Activated T-cell treated with anti-CD3 and anti-CD28 coated beads, Interleukin-2, amount 50 U/mL, for 48 hours (primary cell): Measurements from ENCODE around the gene LMCD1.

Source experiments
- DNase-seq, 2 experiments: peaks; one replicate each; pipeline ENCODE4 v3.0.0-alpha.2; 2020

The LMCD1 gene

GRCh38 chr3:8539419-8539818 is 37.8 kb downstream of the LMCD1 start:
- DNase-seq = no peak

DNA sequence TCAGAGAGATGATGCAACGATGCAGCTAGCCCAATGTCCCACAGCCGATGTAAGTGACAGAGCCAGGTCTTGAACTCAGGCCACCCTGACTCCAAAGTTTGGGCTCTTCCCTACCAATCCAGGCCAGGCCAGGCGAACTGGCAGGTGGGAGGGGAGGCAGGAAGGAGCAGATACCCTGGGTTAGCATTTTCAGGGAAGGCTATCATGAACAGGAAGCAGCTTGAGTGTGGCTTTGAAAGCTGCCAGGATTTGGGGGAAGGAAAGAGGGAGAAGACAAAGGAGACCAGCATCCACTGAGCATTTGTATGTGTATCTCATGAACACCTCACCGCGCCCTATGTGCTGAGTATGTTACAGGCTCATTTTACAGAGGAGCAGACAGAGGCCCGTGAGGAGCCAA is 38.8 kb downstream of the LMCD1 start:
- no peak for DNase-seq

DNA sequence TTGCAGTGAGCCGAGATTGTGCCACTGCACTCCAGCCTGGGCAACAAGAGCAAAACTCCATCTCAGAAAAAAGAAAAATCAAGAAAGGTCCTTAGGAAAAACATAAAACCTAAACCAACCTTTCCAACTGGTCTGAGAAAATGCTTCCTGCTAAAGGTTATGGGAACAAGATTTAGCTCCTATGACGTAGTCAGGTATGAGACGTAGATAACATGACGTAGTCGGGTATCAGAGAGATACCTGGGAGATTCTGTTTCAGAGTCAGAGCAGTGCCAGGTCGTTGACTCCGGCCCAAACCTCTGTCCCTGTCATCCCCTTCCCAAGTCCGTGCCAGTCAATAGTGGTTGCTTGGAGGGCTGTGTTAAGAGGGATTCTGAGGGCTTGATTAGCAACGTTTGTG is 39.9 kb downstream of the LMCD1 start:
- DNase-seq = no peak

DNA sequence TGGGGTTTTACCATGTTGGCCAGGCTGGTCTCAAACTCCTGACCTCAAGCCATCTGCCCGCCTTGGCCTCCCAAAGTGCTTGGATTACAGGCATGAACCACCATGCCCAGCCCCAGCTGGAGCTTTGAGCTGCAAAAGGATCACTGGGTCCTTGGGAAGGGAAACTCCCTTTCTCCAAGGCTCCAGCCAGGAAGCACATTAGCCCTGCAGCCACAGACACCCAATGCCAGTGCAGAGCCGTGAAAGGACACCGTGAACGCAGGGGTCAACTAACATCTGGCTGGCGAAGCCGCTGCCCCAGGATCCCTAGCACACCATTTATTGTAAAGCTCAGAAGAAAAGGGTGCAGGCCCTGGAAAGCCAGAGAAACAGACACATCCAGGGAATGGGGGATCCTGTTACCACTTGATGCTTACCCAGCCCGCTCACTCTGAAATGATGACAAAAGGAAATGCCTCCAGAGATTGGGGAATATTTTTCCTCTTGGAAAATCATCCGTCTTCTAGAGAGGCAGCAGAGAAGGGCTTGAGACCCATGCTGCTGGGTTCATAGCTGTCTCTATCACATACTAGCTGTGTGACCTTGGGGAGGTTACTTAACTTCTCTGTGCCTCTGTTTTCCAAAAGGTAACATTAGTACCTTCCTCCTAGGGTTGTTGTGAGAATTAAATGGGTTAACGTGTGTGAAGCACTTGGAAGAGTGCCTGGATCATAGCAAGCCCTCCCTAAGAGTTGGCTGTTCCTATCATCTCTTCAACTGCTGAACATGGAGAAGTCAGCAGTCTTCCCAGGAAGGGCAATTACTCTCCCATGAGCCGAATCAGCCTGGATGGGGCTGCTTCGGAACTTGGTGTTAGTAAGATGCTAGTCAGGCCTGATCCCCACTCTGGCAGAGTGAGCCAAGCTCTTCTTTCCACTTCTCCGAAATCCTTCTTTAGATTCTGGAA is 40.8 kb downstream of the LMCD1 start:
- no peak for DNase-seq

GRCh38 chr3:8546609-8547008 is 45.0 kb downstream of the LMCD1 start:
- DNase-seq = no peak

GRCh38 chr3:8548502-8549275 is 47.1 kb downstream of the LMCD1 start:
- no peak for DNase-seq

GRCh38 chr3:8549354-8549753 is 47.7 kb downstream of the LMCD1 start:
- DNase-seq = no peak

DNA sequence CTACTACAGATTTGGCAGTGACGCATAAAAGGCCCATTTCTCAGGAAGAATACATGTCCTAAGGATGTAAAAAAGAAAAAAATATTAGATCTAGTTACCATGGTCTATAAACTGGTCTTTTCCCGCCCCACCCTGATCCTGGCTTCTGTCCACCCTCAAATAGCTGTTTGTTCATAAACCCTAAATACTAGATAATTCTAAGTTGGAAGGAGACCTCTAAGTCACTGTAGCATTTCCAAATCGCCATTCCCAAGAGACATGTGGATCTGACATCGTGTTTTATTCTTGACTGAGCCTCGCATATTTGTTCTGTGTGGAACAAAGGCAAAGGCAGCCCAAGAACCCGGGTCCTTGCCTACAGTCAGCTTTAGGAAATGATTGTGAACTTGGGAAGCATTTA is 49.0 kb downstream of the LMCD1 start:
- DNase-seq = no peak

DNA sequence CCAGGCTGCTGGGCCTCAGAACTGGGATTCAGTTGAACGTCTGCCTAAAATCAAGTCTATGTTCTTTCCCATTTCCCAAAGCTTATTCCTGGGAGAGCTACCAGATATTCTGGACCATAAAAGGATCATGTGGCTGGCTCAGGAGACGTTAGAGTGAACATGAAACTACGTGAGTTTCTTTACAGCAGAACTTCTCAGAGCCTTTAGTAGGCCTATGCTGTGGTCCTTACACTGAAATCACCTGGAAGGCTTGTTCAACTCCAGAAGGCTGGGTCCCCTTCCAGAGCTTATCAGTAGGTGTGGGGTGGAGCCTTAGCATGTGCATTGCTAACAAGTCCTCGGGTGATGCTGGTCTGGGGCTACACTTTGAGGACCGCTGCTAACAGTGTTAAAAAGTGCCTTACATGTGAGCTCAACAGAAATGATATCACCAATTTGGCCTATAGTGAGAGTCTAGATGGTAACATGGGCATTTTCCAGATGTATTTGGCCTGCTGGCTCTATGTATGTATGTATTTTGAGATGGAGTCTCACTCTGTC is 50.7 kb downstream of the LMCD1 start:
- no peak for DNase-seq

GRCh38 chr3:8553405-8553804 is 51.8 kb downstream of the LMCD1 start:
- no peak for DNase-seq

DNA sequence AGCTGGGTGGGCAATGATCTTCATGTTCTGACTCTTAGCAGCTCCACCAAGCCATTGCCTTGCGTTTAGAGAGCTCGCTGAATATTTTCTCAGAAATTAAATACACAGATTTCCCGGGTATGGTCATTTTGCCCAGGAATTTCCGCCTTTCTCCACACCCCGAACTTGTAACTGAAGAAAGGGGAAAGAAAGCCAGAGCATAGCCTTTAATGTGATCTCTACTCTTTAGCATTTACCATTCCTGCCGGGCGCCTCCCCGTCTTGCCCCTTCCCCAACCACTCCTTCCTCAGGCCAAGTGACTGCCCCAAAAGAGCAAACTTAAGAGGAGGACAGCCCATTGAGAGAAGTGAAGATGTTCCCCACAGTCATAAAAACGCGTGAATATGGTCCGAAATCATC is 53.1 kb downstream of the LMCD1 start:
- DNase-seq = no peak

- DNase-seq = no peak
Measured at GRCh38 chr3:8555113-8555661, 53.6 kb downstream of the LMCD1 start.

GRCh38 chr3:8555725-8556472 is 54.3 kb downstream of the LMCD1 start:
- no peak for DNase-seq

GRCh38 chr3:8556473-8556869 is 54.8 kb downstream of the LMCD1 start:
- DNase-seq = no peak

DNA sequence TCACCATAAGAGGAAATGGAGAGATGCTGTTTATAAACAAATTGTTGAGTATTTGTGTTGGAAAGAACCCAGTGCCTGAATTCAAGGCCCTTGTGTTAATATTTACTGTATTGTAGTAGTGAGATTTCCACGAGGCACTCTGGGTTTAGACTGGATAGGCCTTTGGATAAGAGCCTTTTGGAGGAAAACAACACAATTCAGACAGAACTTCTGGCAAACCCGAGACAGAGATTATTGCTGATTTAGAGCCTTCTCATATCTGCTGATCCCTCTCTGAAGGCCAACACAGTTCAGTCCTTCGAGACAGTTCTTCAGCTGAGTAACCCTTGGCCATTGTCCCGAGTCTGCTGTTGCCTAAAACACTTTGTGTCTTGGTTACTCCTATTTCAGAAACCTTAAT is 55.7 kb downstream of the LMCD1 start:
- no peak for DNase-seq

GRCh38 chr3:8558645-8559044 is 57.0 kb downstream of the LMCD1 start:
- no peak for DNase-seq

GRCh38 chr3:8559351-8559750 is 57.7 kb downstream of the LMCD1 start:
- no peak for DNase-seq

DNA sequence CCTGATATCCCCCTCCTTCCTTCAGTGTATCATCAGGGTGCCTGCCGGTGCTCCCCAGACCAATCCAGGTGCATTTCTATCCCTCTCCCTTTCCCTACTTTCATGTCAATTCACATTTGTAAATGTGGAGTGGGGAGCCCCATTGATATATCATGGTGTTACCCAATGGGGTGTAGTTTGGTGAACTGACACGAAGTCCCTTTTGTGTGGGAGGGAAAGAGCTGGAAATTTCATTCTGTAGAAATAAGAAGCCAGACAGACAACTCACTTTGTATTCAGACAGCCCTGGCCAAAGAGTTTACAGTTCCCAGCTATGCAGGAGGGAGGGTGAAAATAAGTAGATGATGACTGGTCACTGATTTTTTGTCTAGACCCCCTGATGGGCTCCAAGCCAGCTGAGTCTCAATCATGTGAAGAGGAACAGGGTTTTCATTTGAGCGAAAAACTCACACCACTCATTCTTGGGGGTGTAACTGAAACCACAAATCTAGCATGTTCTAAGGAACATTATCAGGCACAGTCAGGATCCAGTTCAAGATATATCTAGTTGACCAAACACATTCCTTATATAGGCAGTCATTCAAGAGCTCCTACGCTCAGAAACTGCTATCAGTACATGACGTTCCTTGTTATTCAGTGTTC is 58.9 kb downstream of the LMCD1 start:
- DNase-seq = no peak

DNA sequence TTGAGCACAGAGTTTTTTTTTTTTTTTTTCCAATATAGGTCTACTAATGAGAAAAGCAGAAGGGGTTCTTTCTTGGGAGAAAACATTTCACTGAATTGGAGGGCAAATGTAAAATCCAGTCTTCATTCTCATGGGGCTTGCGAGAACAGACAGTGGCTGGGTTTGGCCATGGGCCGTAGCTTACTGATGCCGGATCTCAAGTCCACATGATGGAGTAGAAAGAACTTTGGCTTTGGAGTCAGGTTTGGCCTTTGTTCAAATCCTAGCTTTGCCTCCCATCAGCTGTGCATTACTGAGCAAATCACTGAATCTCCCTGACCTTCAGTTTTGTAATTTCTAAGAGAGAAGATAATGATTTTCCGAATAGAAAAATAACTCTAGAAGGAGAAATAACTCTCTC is 59.7 kb downstream of the LMCD1 start:
- DNase-seq = no peak

DNA sequence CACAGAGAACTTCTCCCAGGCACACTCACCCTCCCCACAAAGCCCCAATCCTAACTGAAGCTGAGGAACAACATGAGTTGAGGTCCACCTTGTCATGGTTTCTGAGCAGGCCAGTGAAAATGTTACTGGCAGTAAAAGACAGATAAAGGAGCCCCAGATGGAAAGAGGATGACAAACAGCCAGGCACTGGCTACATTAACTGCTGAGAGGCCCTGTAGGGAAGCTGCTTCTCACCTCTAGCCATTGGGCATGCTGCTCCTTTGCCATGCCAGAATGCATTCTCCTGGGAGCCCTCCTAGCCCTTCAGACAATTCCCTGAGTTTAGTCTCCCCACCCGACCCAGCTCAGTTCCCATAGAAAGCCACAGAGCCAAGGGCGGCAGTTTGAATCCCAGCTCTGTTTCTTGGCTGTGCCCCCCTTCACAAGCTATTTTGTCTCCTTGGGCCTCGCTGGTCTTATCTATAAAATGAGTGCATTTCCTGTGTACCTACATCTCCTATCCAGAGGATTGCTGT is 60.5 kb downstream of the LMCD1 start:
- DNase-seq = no peak

DNA sequence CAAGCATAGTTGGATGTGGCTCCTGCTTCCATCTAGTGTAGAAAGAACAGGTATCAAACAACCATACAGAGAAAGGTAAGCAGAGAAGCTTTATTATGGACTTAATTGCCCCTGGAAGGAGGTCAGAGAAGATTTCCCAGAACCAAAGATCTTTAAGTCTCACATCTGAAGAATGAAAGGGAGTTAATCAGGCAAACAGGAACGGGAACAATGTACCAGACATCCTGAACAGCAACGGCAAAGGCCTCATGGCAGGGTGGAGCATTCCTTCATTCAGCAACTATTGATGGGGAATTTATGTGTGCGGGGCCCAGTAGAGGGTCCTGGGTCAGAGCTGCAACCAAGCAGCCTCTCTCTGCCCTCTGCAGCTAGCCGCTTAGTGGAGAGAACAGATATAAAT is 61.5 kb downstream of the LMCD1 start:
- no peak for DNase-seq

GRCh38 chr3:8563597-8563996 is 62.0 kb downstream of the LMCD1 start:
- DNase-seq = no peak
